Femur (tissue), 1 donor: ENCODE data around the gene SDHA.
A peak's percentile ranks its signal among the peaks of the same experiment; 100 is the strongest.
"Not testable (repeated sequence)": the region's sequence is repeated elsewhere in the genome, so short reads cannot be mapped to it uniquely, and the experiment has no call there.

Experiments used
- DNase-seq: peaks from one replicate; pipeline ENCODE4 v3.0.0-alpha.2; 2017

SDHA gene

GRCh38 chr5:186091-187041 is 31.8 kb upstream of the SDHA start:
- no peak for DNase-seq

GRCh38 chr5:187042-187431 is 31.1 kb upstream of the SDHA start:
- DNase-seq: no peak

- DNase-seq: no peak
Measured at GRCh38 chr5:187617-188451, 30.3 kb upstream of the SDHA start.

DNA sequence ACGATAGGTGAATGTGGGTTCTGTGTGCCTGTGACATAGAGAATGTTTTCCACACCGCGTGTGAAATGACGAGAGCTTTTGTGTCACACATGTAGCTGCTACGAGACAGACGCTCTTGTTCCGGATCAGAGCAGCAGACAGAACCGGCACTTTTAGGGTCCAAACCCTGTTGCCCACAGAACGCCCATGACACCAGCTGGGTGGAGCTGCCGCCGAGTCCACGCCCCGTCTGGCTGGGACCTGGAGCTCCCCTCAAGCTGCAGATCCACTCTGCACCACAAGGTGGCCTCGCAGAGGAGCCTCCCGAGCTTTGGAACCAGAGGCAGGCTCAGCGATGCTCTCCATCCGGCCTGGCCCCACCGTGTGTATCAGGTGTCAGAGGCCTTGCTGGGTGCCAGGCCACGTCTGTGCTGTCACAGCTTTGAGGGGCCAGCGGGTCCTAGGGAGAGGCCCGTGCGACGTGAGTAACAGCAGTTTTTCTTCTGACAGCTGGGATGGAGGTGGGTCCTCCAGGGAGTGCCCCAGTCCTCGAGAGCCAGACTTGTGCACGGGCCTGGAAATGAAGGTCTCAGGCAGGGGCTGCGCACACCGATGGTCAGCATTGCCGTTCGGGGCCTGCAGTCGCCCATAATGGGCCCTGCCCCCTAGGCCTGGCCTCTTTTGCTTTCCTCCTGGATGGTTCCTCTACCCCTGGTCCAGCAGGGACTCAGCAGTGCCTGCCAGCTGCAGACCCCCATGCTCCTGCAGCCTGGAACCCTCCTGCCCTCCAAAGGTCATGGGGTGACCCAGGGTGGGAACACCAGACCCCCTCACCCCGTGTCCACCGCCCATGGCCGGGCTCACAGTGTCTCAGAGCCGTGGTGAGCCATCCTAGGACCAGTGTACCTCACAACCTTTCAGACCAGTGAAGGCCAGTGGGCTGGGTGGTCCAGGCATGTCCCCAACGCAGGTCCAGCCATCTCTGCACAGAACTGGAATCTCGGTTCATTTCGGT is 29.3 kb upstream of the SDHA start:
- DNase-seq: peak; percentile 93

GRCh38 chr5:189486-189885 is 28.6 kb upstream of the SDHA start:
- DNase-seq: no peak

- DNase-seq: no peak
Measured at GRCh38 chr5:189976-190365, 28.1 kb upstream of the SDHA start.

GRCh38 chr5:190366-191035 is 27.6 kb upstream of the SDHA start:
- no peak for DNase-seq

- DNase-seq: peak; percentile 78
Measured at GRCh38 chr5:191036-191948, 26.8 kb upstream of the SDHA start, which contains the start of gene LRRC14B. TSS of gene LRRC14B (plus strand) at chr5:191495. CDS start at chr5:191539, 44 bp downstream.

- no peak for DNase-seq
Measured at GRCh38 chr5:191949-192690, 26.0 kb upstream of the SDHA start.

DNA sequence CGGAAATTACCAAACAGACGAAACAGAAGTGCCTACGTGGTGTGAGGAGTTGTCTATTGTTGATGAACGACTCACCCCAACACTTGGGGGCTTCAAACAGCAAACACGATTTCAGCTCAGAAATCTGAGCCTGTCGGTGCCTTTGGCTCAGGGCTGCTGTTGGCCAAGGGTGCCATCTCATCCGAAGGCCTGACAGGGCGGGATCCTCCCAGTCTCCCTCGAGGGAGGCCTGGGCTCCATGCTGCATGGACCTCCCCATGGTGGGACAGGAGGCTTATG is 25.5 kb upstream of the SDHA start:
- DNase-seq: no peak

DNA sequence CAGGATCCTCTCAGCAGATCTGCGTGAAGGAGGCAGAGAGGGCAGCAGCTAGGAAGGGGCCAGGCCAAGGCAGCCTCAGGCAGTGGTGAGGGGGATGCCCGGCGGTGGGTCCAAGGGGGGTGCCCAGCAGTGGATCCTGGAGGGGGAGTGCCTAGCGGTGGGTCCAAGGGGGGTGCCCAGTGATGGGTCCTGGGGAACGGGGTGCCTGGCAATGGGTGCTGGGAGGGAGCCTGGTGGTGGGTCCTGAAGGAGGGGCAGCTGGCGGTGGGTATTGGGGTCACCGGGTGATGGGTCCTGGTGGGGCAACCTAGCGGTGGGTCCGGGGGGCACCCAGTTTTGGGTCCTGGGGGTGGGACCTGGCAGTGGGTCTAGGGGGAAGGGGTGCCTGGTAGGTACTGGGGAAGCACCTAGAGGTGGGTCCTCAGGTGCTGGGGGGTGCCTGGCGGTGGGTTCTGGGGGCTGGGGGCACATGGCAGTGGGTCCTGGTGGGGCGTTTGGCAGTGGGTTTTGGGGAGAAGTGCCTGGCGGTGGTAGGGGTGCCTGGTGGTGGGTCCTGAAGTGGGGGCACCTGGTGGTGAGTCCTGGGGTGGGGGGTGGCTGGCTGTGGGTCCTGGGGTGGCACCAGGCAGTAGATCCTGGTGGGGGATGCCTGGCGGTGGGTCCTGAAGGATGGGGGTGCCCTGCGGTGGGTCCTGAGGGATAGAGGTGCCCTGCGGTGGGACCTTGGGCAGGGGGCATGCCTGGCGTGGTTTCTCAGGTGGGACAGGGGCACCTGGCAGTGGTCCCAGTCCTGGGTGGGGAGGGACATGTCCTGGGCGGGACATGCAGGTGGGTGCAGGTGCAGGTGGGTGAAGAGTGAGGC is 24.9 kb upstream of the SDHA start:
- no peak for DNase-seq

GRCh38 chr5:194102-194501 is 24.0 kb upstream of the SDHA start:
- peak; percentile 10 for DNase-seq

DNA sequence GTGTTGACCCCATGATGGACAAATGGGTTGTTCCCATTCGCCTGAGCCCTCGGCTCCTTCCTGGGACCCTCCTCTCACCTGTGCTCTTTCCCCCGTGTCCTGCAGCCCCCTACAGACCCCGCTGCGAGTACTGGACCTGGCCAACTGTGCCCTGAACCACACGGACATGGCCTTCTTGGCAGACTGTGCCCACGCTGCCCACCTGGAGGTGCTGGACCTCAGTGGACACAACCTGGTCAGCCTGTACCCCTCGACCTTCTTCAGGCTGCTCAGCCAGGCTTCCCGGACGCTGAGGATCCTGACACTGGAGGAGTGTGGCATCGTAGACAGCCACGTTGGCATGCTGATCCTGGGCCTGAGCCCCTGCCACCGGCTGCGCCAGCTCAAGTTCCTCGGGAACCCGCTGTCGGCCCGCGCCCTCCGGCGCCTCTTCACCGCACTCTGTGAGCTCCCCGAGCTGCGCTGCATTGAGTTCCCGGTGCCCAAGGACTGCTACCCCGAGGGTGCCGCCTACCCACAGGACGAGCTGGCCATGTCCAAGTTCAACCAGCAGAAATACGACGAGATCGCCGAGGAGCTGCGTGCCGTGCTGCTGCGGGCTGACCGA is 23.4 kb upstream of the SDHA start:
- DNase-seq: peak; percentile 11

DNA sequence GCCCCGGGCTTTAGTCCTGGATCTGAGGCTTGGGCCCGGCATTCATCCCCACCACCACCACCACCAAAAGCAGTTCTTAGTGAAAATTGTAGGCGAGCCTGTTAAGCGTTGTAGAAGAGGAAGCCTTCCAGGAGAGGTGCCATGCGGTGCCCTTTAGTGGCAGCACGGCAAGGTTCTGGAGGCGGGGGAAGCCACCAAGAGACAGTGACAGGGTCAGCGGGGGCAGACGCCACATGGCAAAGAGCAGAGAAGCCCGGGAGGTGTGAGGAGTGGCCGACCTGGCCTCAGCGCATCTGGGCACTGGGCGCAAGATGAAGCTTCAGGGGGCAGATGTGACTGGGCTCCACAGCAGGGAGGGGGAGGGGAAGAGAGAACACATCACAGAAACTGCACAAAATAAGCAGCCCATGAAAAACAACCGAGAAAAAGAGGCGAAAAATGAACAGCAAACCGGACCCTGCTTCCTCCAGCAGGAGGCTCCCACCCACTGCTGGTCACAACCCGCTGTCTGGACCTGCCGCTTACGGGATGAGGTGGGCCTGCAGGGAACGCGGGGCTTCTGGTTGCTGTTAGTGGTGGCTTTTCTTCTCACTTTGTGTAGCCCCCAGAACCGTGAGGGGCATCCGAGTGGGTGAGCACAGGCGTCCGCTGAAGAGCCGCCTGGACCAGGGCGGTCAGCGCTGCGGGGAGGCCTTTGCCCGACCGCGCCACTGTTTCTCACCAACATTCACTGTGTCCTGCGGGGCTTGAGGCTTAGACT is 22.5 kb upstream of the SDHA start:
- peak; percentile 13 for DNase-seq

GRCh38 chr5:196350-196749 is 21.8 kb upstream of the SDHA start:
- DNase-seq: no peak

- not testable (repeated sequence) for DNase-seq
Measured at GRCh38 chr5:197031-197430, 21.1 kb upstream of the SDHA start.

- no peak for DNase-seq
Measured at GRCh38 chr5:197892-198489, 20.1 kb upstream of the SDHA start.
